GM12864 (cell line): ENCODE data around the gene SH2D6.

Experiments
- DNase-seq: peaks from one replicate; pipeline ENCODE4 v3.0.0-alpha.2; 2011; ENCODE audit warnings: low read depth
- H3K4me3 ChIP-seq: 2 replicates; pipeline ENCODE4 v1.5.1; 2011; ENCODE audit warnings: mild to moderate bottlenecking, low read depth, low read length, control low read depth
- TF ChIP-seq, protein P1 (sequence below): IDR thresholded peaks from 2 replicates; pipeline ENCODE4 v1.5.1; 2011; ENCODE audit warnings: low read depth, mild to moderate bottlenecking, moderate library complexity, low read length, control low read depth, inconsistent platforms; ENCODE audit errors: missing control alignments

Gene SH2D6

GRCh38 chr2:85390941-85391669 is 27.4 kb upstream of the SH2D6 start:
- no peak for DNase-seq
- TF ChIP-seq, protein P1, sequence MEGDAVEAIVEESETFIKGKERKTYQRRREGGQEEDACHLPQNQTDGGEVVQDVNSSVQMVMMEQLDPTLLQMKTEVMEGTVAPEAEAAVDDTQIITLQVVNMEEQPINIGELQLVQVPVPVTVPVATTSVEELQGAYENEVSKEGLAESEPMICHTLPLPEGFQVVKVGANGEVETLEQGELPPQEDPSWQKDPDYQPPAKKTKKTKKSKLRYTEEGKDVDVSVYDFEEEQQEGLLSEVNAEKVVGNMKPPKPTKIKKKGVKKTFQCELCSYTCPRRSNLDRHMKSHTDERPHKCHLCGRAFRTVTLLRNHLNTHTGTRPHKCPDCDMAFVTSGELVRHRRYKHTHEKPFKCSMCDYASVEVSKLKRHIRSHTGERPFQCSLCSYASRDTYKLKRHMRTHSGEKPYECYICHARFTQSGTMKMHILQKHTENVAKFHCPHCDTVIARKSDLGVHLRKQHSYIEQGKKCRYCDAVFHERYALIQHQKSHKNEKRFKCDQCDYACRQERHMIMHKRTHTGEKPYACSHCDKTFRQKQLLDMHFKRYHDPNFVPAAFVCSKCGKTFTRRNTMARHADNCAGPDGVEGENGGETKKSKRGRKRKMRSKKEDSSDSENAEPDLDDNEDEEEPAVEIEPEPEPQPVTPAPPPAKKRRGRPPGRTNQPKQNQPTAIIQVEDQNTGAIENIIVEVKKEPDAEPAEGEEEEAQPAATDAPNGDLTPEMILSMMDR = peak; percentile 89

GRCh38 chr2:85393836-85394235 is 24.7 kb upstream of the SH2D6 start:
- no peak for DNase-seq
- no peak overlapping the region for H3K4me3 ChIP-seq
- TF ChIP-seq, protein P1 = no peak

More at GRCh38 chr2:85390941-85391669, 27.4 kb upstream of the SH2D6 start:
- no peak overlapping the region for H3K4me3 ChIP-seq

GRCh38 chr2:85394261-85394681 is 24.2 kb upstream of the SH2D6 start:
- DNase-seq = no peak
- TF ChIP-seq, protein P1 = no peak
- H3K4me3 ChIP-seq = no peak overlapping the region

- no peak overlapping the region for H3K4me3 ChIP-seq
- no peak for DNase-seq
- TF ChIP-seq, protein P1 = no peak
Observed at GRCh38 chr2:85394976-85395375, 23.5 kb upstream of the SH2D6 start.

DNA sequence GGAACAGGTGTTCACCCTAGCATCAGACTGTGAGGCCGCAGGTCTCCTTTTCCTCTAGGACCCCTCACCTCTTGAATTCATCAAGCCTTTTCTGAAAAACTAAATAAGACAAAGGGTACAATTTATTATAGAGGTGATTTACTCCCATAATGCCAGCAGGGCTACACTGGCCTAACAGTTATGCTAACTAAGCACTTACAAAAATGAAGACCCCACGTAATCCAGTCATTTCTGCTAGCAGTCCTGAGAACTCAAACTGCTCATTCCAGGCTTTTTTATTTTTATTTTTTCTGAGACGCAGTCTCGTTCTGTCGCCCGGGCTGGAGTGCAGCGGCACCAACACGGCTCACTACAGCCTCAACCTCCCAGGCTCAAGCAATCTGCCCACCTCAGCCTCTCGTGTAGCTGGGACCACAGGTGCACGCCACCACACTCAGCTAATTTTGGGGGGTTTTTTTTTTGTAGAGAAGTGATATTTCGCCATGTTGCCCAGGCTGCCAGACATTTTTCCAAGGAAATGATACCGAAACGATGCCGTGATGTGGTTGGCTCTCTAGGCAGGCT is 22.5 kb upstream of the SH2D6 start:
- TF ChIP-seq, protein P1 = no peak
- no peak overlapping the region for H3K4me3 ChIP-seq
- no peak for DNase-seq

- no peak overlapping the region for H3K4me3 ChIP-seq
- TF ChIP-seq, protein P1 = no peak
- no peak for DNase-seq
Observed at GRCh38 chr2:85396531-85397470, 21.7 kb upstream of the SH2D6 start.
